ENCODE results near the gene FLRT1. TPM values are rescaled to one million over a fixed set of nuclear protein-coding genes. Genes with fewer than 3 reads are reported as not detected.
A peak's percentile ranks its signal among the peaks of the same experiment; 100 is the strongest.

Gene FLRT1
- polyA plus RNA-seq, 2 of the 4 experiments (the other 2 are of a cell fraction): 0.10 to 0.31 TPM

DNA sequence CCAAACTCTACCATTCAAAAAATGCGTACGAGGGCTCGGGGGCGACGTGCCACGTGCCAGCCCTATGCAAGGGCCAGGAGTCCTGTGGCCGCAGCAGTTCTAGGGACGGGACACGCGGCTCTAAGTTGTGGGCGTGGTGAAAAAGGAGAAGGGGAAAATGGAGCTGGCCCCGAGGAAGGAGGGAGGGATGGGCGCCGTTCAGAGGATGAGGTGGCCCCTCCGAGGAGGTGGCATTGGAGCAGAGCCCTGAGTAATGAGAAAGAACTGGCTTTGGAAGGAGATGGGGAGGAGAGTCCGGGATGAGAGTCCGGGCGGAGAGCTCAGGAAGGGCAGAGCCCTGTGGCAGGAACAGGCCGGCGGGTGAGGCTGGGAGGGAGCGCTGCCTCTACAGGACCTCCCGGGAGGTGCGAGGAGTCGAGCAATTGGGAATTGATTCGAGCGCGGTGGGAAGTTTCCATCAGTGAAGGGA, 28.5 kb upstream of the FLRT1 start:
- ATAC-seq: peak; percentile 57 to 69
- Histone ChIP-seq H3K9me3 (0 out of 3 replicates have a peak, but pooled peaks cover 3% of the 10 kb centered on the region), H3K27ac (peak overlapping the region; percentile 74 to 83), H3K4me2 (peak overlapping the region; percentile 95), H3K4me1 (peaks cover 46% of the 10 kb centered on the region), H3K4me3 (peak overlapping the region; percentile 42)
- DNase-seq (ENCODE audit: low read depth in 1 of 2, low spot score in 1 of 2): peak; percentile 61 to 63
- POLR2A ChIA-PET: interaction anchor here (0.5 to 1.2 kb wide), 8 partner anchors 9 to 1881 kb away, joined by 3 to 6 read pairs (median 3); partner anchors contain the start of gene FIBP
- 1% methylated on average over 27 of the region's 27 CpGs for WGBS (ENCODE audit: missing lambda C conversion rate)
- no peak for FAIRE-seq
- CTCF ChIA-PET: interaction anchor here (0.6 to 6.2 kb wide), 15 partner anchors 9 to 239 kb away, joined by 3 to 41 read pairs (median 4); partner anchors contain the start of gene ZFTA
- TF ChIP-seq ZFP36 (IDR thresholded peaks at IDR 0.05; ENCODE audit: borderline replicate concordance, partially characterized antibody): peak; percentile 51
- TF ChIP-seq SMC3 (IDR thresholded peaks at IDR 0.05): no peak
- TF ChIP-seq JUN (IDR thresholded peaks at IDR 0.05): peak in 1 of 2 experiments; percentile 20; a peak in 1 of 5 replicates
- TF ChIP-seq, protein P1, sequence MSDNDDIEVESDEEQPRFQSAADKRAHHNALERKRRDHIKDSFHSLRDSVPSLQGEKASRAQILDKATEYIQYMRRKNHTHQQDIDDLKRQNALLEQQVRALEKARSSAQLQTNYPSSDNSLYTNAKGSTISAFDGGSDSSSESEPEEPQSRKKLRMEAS (IDR thresholded peaks at IDR 0.05): peak; percentile 87
- no peak for TF ChIP-seq HDAC2 (IDR thresholded peaks at IDR 0.05)

DNA sequence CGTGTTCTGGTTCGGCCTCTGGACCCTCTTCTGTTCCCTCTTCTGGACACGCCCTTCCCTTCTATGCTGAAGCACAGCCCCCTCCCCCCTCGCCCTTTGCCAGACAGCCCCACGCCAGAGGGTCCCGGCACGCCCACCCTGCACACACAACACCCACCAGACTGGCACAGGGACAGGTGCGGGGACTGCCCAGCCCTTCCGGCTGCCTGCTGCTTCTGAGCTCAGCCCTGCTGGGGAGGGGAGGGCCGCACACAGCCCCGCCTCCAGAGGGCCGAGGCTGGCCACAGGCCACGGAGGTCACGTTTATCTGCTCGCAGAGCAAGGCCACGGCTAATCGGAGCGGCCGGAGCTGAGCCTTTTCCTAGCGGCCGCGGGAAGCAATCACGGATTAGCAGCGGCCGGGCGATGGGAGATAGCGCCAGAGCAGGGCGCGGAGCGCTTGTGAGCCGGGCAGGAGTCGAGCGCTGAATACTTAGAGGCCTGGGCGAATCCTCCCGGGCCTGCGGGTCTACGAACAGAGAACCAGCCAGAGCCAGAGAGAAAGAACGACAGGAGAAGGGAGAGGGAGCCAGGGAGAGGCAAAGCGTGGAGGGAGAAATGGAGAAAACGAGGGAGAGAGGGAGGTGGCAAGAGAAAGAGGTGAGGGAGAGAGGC, 28.0 kb upstream of the FLRT1 start:
- TF ChIP-seq POLR2AphosphoS2 (conservative IDR thresholded peaks at IDR 0.05; ENCODE audit: low read length): no peak
- TF ChIP-seq BHLHE40 (IDR thresholded peaks at IDR 0.05; ENCODE audit: low read depth, low read length): peak; percentile 69
- TF ChIP-seq CHD4 (IDR thresholded peaks at IDR 0.05; ENCODE audit: borderline replicate concordance): no peak
- TF ChIP-seq, protein P1 (IDR thresholded peaks at IDR 0.05): peak; percentile 26; the same call in 1 of the 2 replicates
- TF ChIP-seq, protein P2, sequence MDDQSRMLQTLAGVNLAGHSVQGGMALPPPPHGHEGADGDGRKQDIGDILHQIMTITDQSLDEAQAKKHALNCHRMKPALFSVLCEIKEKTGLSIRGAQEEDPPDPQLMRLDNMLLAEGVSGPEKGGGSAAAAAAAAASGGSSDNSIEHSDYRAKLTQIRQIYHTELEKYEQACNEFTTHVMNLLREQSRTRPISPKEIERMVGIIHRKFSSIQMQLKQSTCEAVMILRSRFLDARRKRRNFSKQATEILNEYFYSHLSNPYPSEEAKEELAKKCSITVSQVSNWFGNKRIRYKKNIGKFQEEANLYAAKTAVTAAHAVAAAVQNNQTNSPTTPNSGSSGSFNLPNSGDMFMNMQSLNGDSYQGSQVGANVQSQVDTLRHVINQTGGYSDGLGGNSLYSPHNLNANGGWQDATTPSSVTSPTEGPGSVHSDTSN (IDR thresholded peaks at IDR 0.05): 0 out of 2 replicates have a peak, but pooled peaks have one; percentile 57
- TF ChIP-seq, protein P3, sequence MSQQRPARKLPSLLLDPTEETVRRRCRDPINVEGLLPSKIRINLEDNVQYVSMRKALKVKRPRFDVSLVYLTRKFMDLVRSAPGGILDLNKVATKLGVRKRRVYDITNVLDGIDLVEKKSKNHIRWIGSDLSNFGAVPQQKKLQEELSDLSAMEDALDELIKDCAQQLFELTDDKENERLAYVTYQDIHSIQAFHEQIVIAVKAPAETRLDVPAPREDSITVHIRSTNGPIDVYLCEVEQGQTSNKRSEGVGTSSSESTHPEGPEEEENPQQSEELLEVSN (IDR thresholded peaks at IDR 0.05; ENCODE audit: borderline replicate concordance, low read depth): 0 out of 2 replicates have a peak, but pooled peaks have one; percentile 12
- no peak for TF ChIP-seq HOXB13 (CRISPR knock-in tag; IDR thresholded peaks at IDR 0.05; ENCODE audit: low read depth)
- DNase-seq (ENCODE audit: low read depth in 1 of 2, low spot score in 1 of 2): peak; percentile 86
- H3K9me3 ChIP-seq: 0 out of 3 replicates have a peak, but pooled peaks cover 3% of the 10 kb centered on the region
- ChIA-PET POLR2A (interaction anchor here (0.5 to 1.2 kb wide), 7 partner anchors 9 to 1880 kb away, joined by 3 to 6 read pairs (median 3); partner anchors contain the start of gene FIBP), CTCF (interaction anchor here (0.9 to 6.2 kb wide), 13 partner anchors 9 to 239 kb away, joined by 3 to 41 read pairs (median 5); partner anchors contain the start of gene ZFTA)
- peak overlapping the region; percentile 95 for H3K4me2 ChIP-seq
- H3K4me1 ChIP-seq: peaks cover 46% of the 10 kb centered on the region
- no peak for FAIRE-seq
- peak overlapping the region; percentile 42 for H3K4me3 ChIP-seq
- H3K27ac ChIP-seq: peak overlapping the region; percentile 74 to 83
- ATAC-seq: peak; percentile 67 to 82
- WGBS (ENCODE audit: missing lambda C conversion rate): 15% methylated on average over 20 of the region's 40 CpGs

DNA sequence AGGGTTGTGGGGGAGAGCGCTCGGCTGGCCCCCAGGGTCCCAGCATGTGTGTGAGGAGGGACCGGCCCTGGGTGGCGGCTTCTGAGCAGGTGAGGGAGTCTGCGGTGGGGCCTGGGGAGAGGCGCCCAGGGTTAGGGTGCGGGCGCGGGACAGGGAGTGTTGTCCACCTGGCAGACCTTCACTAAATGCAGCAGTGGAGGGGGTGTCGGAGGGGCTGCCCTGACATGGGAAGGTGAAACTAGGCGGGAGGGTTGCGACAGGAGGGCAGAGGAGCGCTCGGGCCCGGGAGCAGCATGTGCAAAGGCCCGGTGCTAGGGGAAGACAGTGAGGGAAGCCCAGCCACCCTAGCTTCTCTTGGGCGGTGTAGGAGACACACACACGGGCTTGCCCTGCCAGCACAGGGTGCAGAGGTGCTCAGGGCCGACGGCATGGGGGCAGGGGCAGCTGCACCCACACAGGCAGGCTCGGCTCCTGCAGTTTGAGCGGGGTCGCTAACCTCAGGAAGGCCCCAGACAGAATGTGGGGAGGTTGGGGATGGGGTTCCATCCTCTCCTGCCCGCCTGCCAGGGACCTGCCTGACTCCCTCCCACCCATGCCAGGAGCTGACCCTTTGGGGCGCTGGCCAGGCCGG, 27.3 kb upstream of the FLRT1 start:
- no peak for DNase-seq (ENCODE audit: low read depth in 1 of 2, low spot score in 1 of 2)
- Histone ChIP-seq H3K27ac (peak overlapping the region; percentile 74 to 83; a peak in 4 of 6 replicates), H3K4me2 (peak overlapping the region; percentile 95), H3K4me3 (no peak overlapping the region), H3K4me1 (peaks cover 45% of the 10 kb centered on the region), H3K9me3 (0 out of 3 replicates have a peak, but pooled peaks cover 3% of the 10 kb centered on the region)
- WGBS (ENCODE audit: missing lambda C conversion rate): 87% methylated on average over 26 of the region's 26 CpGs
- ATAC-seq: no peak
- no peak for FAIRE-seq
- ChIA-PET POLR2A (interaction anchor here (1.1 kb wide), 3 partner anchors 11 to 32 kb away, joined by 3 to 4 read pairs (median 3); no protein-coding TSS in a partner anchor), CTCF (interaction anchor here (0.7 to 6.2 kb wide), 8 partner anchors 8 to 240 kb away, joined by 3 to 41 read pairs (median 4); partner anchors contain the start of gene ZFTA)
- no peak for TF ChIP-seq EHMT2 (IDR thresholded peaks at IDR 0.05; ENCODE audit: low read depth)
- TF ChIP-seq GATA3 (IDR thresholded peaks at IDR 0.05; ENCODE audit: borderline replicate concordance): no peak
- no peak for TF ChIP-seq NR3C1 (IDR thresholded peaks at IDR 0.05)
- TF ChIP-seq HOXB5 (CRISPR knock-in tag; IDR thresholded peaks at IDR 0.05): no peak
- TF ChIP-seq POLR2AphosphoS2 (conservative IDR thresholded peaks at IDR 0.05; ENCODE audit: low read length): no peak
- TF ChIP-seq MYC (IDR thresholded peaks at IDR 0.05; ENCODE audit: borderline replicate concordance, low read length): no peak
- TF ChIP-seq JUNB (IDR thresholded peaks at IDR 0.05): no peak
- no peak for TF ChIP-seq HEYL (CRISPR knock-in tag; IDR thresholded peaks at IDR 0.05)
- TF ChIP-seq, protein P4, sequence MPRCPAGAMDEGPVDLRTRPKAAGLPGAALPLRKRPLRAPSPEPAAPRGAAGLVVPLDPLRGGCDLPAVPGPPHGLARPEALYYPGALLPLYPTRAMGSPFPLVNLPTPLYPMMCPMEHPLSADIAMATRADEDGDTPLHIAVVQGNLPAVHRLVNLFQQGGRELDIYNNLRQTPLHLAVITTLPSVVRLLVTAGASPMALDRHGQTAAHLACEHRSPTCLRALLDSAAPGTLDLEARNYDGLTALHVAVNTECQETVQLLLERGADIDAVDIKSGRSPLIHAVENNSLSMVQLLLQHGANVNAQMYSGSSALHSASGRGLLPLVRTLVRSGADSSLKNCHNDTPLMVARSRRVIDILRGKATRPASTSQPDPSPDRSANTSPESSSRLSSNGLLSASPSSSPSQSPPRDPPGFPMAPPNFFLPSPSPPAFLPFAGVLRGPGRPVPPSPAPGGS (IDR thresholded peaks at IDR 0.05): no peak
- no peak for TF ChIP-seq TFCP2L1 (CRISPR knock-in tag; IDR thresholded peaks at IDR 0.05)
- TF ChIP-seq HOXB13 (CRISPR knock-in tag; IDR thresholded peaks at IDR 0.05; ENCODE audit: low read depth): no peak
- TF ChIP-seq, protein P5, sequence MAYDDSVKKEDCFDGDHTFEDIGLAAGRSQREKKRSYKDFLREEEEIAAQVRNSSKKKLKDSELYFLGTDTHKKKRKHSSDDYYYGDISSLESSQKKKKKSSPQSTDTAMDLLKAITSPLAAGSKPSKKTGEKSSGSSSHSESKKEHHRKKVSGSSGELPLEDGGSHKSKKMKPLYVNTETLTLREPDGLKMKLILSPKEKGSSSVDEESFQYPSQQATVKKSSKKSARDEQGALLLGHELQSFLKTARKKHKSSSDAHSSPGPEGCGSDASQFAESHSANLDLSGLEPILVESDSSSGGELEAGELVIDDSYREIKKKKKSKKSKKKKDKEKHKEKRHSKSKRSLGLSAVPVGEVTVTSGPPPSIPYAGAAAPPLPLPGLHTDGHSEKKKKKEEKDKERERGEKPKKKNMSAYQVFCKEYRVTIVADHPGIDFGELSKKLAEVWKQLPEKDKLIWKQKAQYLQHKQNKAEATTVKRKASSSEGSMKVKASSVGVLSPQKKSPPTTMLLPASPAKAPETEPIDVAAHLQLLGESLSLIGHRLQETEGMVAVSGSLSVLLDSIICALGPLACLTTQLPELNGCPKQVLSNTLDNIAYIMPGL (CRISPR knock-in tag; IDR thresholded peaks at IDR 0.05; ENCODE audit: borderline replicate concordance): no peak
- no peak for TF ChIP-seq RCOR1 (IDR thresholded peaks at IDR 0.05; ENCODE audit: low read depth, low read length)
- no peak for TF ChIP-seq POLR2A (IDR thresholded peaks at IDR 0.05; ENCODE audit: low read length)

Measured in A549 (cell line).